GM21619 (cell line): ENCODE measurements around the gene DPP6.
"Not testable (repeated sequence)": the region's sequence is repeated elsewhere in the genome, so short reads cannot be mapped to it uniquely, and the experiment has no call there.

ENCODE experiments used
- ATAC-seq: cut with Tn5 transposase; IDR thresholded peaks from one replicate; pipeline ENCODE4 v1.9.1; 2021; ENCODE audit not compliant: unreplicated experiment

The DPP6 gene

DNA sequence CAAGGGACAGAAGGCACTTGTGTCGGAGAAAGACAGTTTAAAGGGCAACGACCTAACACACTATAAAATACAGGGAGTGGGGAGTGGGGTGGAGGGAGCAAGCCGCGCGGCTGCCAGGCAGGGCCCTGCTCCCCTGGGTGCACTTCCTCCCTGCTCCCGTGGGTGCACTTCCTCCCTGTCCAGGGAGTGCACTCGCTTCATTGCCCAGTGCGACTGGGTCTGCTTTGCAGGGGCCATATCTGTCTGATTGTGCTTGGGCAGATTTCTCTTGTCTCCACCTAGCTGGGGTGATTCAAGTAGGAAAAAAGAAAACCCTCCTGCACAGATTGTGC lies 94.5 kb downstream of the DPP6 start:
- not testable (repeated sequence) for ATAC-seq

GRCh38 chr7:154148791-154149516 lies 96.8 kb downstream of the DPP6 start:
- ATAC-seq = not testable (repeated sequence)

DNA sequence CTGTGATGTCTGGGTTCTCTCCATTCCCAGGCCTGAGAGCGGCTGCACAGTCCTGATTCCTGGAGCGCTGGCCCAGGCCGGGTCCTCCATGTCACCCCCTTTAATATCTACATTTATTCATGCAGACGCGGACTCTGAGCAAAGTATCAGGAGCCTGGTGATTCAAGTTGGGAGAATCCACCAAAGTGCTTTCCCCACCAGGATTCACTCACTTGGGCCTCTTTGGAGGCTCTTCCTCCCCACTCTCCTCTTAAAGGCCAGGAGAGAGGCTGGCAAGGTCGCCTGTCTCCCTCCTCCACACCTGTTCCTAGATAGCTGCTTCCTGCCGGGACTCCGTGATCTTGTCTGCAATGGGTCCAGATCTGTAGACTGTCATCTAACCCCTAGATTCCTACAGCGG lies 98.5 kb downstream of the DPP6 start:
- not testable (repeated sequence) for ATAC-seq

DNA sequence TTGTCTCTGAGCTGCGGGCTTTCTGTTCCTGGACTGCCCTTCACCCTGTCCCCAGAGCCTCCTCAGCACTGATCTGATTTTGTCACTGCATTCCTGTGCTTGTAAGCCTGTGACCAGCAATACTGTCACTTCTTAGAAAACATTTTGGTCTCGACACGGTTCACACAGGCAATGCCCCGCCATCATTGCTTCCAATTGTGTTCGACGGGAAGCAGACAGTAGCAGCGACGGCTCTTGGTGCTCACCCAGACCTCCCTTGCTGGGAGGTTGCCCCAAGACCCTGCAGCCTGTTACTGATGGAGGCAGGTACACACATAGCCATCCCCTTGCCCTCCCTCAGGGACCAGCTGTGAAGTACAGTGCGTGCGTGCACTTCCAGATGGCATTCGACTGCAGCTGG lies 99.1 kb downstream of the DPP6 start:
- ATAC-seq = not testable (repeated sequence)

DNA sequence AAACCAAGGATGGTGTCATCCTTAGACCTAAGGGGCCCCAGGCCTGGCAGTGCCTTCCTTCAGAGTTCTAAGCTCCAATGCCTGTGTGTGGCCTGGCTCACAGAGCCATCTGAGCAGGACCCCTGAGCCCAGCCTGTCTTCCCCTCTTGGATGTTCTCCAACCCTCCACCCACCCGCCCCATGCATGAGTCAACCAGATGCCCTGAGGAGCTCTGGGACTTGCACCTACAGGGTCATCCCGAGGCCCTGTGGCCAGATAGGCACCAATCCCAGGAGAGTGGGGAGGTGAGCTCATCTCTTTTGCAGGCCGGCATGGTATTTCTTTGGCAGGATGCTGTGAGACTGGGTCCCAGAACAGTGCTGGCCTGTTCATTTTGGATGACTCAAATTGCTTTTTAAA lies 103.7 kb downstream of the DPP6 start:
- ATAC-seq = not testable (repeated sequence)

GRCh38 chr7:154162921-154163320 lies 110.7 kb downstream of the DPP6 start:
- not testable (repeated sequence) for ATAC-seq

DNA sequence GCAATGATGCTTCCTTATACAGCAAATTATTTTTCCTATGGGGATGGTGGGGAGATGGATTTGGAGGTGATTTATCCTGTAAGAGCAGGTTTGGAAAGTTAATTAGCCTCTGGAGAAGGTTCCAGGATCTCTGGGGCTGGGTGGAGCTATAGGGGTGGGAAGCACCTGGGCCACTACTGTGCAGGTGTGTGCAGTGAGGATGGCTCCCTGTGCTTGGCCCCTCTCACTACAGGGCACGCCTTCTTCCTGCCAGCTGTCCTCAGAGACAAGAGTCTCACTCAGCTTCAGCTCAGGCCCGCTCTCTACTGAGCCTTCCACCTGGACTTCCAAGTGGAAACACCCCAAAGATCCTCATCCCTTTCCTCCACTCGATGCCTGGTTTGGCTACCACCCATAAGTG lies 111.4 kb downstream of the DPP6 start:
- ATAC-seq = not testable (repeated sequence)

GRCh38 chr7:154167051-154167450 lies 114.9 kb downstream of the DPP6 start:
- no peak for ATAC-seq

DNA sequence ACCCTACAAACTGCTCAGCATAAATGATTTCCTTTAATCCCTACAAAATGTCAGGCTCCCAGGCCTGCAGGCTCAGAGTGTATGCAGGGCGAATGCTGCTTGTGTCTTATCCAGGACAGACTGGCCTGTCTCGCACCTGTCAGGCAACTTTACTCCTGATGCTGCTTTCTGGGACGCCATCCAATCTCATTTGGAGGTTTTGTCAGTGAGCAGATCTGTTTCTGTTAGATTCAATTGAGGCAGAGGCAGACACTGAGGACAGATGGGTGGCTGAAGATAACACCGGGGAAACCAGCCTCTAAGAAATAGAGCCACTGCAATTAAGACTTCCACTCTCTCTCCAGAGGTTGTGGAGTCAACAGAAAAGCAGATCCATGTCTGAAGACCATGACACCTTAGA lies 115.6 kb downstream of the DPP6 start:
- no peak for ATAC-seq

- ATAC-seq = no peak
These were observed 119.2 kb downstream of the DPP6 start for GRCh38 chr7:154171422-154171821.

DNA sequence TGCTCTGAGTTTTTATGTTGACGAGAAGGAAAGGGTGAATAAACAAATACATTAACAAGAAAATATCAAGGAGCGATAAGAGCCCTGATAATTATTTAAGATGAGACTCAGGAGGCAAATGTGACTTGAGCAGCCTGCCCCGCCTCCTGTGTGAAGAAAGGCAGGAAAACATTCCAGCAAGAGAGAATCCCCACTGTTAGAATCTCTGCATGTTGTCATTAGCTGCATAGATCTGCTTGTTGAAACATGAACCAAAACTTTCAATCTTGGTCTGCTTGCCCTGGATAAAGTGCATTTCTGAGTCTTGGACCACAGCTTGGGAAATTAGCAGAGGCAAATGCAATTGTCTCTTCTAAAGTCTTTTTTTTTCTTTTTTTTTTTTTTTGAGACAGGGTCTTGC lies 120.0 kb downstream of the DPP6 start:
- no peak for ATAC-seq

DNA sequence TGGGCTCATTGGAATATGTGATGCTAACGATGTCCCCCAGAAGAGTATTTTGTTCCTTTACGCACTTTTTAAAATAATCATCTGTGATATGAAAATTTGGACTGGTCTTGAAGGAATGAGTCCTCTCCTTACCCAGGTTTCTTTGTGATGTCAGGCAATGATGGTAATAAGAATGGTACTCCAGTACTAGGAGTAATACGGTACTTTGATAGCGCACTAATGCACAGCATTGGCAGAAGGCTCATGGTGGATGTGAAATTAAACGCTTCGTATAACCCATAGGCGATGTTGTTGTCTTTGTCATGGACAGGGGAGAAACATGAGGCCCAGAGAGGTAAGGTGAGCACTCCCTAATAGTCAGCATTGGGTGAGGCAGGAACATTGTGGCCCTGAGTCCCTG lies 125.4 kb downstream of the DPP6 start:
- ATAC-seq = no peak

DNA sequence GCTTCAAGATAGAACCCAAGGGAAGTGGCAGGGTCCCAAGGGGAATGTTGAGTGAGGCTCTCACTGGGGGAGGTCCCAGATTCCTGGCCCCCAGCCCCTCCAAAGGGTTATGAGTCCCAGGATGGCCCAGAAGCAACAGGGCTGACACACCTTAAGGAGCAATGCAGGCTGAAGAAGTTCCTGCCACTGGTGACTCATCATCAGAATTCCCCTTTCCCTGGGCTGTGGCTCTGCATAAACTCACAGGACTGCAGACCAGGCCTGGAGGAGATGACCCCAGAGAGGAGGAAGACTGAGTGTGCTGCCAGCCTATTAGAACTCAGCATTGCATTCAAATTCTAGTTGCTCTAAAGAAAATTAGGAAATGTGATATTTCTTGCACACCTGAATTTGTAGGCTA lies 126.7 kb downstream of the DPP6 start:
- no peak for ATAC-seq

GRCh38 chr7:154183482-154183881 lies 131.3 kb downstream of the DPP6 start:
- ATAC-seq = no peak

DNA sequence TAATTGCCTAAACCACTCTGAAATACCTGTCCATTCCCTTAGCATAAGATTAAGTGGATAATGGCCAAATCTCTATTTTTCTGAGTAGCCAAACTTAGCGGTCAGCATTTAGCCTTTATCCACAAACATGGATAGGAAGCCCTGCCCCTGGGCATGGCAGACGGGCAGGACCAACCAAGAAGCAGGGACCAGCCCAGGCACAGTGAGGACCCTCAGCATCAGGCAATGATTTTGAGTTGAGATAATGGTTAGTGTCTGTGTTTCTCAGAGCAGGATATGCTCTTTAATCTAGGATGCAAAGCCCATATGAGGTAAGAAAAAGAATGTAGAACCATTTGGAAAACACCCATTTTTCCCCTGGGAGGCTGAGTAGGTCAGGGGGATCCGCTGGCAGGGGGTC lies 131.7 kb downstream of the DPP6 start:
- no peak for ATAC-seq

DNA sequence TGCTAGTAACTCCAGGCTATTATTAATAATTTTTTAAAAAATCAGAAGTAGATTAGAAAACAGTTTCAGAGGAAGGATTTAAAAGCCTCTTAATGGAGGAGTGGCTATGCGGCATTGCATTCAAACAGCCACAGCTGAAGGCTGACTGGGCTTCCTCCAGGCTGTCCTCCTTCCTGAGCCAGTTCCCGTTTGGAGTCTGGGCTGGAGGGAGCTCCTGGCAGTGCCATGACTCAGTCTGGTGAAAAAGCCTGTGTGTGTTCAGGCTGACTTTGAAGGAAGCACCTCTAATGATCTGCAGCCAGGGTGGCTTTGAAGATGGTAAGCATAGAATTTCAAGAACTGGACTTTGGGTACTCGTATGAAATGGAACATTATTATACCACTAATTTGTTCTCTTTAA lies 134.6 kb downstream of the DPP6 start:
- ATAC-seq = no peak

DNA sequence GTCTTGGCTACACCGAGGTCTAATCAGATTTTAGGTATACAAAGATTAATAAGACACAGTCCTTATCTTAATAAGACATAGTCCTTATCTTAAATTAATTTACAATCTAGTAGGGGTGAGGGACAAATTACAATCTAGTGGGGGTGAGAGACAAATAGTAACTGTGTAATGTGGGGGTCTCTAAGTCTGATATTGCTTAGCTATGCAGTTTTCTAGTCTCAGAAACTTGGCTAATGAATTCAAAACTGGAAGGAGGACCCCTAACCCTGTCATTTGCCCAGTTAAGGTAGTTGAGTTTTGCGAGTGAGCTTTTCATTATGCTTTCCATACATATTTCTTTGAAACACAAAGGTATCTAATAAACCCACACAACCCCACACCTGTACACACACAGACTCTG lies 136.1 kb downstream of the DPP6 start:
- no peak for ATAC-seq

- ATAC-seq = no peak
These were observed 143.1 kb downstream of the DPP6 start for GRCh38 chr7:154195266-154195665.

DNA sequence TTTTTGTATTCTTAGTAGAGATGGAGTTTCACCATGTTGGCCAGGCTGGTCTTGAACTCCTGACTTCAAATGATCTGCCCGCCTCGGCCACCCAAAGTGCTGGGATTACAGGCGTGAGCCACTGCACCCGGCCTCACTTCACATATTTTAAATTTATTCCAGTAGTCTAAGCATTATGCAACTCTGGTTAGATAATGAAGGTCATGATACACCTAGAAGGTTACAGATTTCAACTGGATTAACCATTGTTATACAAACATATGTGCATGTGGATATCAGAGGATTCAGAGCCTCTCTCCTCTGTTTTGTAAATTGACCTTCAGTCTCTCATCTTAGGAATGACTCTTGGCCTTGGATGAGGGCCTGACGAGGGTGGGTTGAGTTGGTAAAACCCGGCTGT lies 146.3 kb downstream of the DPP6 start:
- ATAC-seq = no peak

- ATAC-seq = no peak
These were observed 148.0 kb downstream of the DPP6 start for GRCh38 chr7:154200241-154200640.

DNA sequence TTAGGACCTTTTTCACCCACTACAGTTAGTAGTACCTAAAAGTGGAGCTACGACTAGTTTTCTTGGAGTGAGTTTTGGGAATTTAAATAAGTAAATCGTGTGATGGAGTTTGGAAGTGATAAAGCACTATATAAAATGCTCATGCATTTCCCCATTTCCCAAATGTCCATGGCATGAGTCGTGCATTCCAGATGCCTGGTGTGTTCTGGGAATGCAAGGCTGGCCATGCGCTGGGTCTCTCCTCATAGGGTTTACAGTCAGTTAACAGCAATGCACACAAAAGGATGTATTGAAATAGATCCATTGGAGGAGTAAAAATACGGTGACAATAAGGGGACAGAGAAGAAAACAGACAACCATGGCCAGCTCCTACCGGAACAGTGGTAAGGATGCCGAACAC lies 149.8 kb downstream of the DPP6 start:
- no peak for ATAC-seq

GRCh38 chr7:154204046-154204445 lies 151.8 kb downstream of the DPP6 start:
- no peak for ATAC-seq

- ATAC-seq = no peak
These were observed 160.7 kb downstream of the DPP6 start for GRCh38 chr7:154212861-154213260.
